GM21619 (cell line): ENCODE data around the gene LTBR.
"Not testable (repeated sequence)": the region's sequence is repeated elsewhere in the genome, so short reads cannot be mapped to it uniquely, and the experiment has no call there.

Experiments used
- ATAC-seq: cut with Tn5 transposase; IDR thresholded peaks from one replicate; pipeline ENCODE4 v1.9.1; 2021; ENCODE audit not compliant: unreplicated experiment

The LTBR gene

DNA sequence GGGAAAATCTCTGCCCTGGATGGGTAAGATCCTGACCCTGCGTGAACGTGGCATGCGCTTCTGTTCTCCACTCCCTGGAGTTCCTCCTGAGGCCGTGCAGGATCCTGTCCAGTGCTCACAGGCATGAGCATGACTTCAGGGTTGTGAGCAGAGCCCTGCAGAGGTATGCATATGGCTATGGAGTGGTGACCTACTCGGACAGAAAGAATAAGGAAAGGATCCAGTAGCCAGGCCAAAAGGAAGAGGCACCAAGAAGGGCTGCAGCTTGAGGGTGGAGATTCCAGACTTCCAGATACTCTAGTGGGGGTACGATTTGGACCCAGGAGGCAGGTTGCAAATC, 40.0 kb downstream of the LTBR start:
- no peak for ATAC-seq

- ATAC-seq: no peak
These were observed 40.9 kb downstream of the LTBR start for GRCh38 chr12:6424866-6425265.

GRCh38 chr12:6425590-6426531, 41.9 kb downstream of the LTBR start:
- no peak for ATAC-seq

- peak; percentile 49 for ATAC-seq
These were observed 43.1 kb downstream of the LTBR start for GRCh38 chr12:6426882-6427671.

GRCh38 chr12:6427796-6428195, 43.8 kb downstream of the LTBR start:
- not testable (repeated sequence) for ATAC-seq

DNA sequence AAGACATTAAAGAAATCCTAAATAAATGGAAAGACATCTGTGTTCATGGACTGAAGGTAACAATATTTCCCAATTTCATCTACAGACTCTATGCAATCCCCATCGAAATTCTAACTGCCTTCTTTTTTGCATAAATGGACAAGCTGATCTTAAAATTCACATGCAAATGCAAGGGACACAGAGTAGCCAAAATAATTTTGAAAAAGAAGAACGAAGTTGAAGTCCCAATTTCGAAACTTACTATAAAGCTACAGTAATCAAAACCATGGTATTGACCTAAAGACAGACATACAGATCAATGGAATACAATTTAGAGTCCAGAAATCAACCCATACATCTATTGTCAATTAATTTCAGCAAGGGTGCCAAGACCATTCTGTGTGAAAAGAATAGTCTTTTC, 44.4 kb downstream of the LTBR start:
- ATAC-seq: no peak

- ATAC-seq: no peak
These were observed 46.4 kb downstream of the LTBR start for GRCh38 chr12:6430124-6430989.

DNA sequence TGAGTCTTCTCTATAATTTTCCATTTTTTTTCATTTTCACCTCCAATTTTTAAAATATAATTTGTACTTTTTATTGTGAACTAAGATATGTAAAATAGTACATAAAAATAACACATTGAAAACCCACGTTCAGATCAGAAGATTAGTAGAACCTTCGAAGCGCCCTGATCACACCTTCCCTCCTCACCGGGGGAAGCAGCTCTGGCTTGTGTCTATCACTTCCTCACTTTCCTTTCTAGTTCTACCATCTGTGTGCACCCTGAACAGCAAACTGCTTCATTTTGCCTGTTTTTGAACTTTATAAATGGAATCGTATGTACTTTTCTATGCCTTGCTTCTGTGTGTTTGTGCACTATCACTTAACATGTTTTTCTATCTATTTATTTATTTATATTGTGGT, 49.0 kb downstream of the LTBR start:
- no peak for ATAC-seq

- no peak for ATAC-seq
These were observed 50.5 kb downstream of the LTBR start for GRCh38 chr12:6434205-6435140.

- no peak for ATAC-seq
These were observed 52.2 kb downstream of the LTBR start for GRCh38 chr12:6435961-6436715.

- ATAC-seq: no peak
These were observed 53.6 kb downstream of the LTBR start for GRCh38 chr12:6437586-6437985.

GRCh38 chr12:6438345-6438744, 54.4 kb downstream of the LTBR start:
- ATAC-seq: no peak

DNA sequence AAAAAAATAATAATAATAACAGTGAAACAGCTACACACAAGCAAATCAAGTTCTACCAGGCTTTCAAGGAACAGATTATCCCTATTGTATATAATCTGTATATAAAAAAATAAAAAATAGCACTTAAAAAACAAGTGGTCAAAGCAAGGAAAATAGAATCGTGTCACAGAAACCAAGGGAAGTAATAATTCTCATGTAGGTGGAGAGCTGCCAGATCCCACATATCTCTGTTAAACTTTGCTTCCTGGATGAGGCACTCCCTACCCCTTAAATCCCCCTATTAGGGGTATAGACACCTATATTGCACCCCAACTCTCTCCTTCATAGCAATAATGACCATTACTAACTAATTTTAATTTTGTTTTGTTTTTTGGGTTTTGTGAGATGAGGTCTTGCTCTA, 56.4 kb downstream of the LTBR start:
- ATAC-seq: no peak
